HEK293 (cell line): ENCODE measurements around the gene NLGN2.

ENCODE experiments used
- CTCF ChIA-PET: fragments of 350-600 bp; formaldehyde crosslinking; extraction: SDS; loops from one replicate; lab custom pipeline; 2021; ENCODE audit warnings: antibody characterized with exemption; lab: Yijun Ruan, JAX
- POLR2A ChIA-PET: fragments of 300-600 bp; formaldehyde crosslinking; extraction: SDS; loops from one replicate; lab custom pipeline; 2020; ENCODE audit warnings: antibody characterized with exemption, inconsistent platforms; lab: Yijun Ruan, JAX
- H3K27ac ChIP-seq: fragments of 200-500 bp; sonication (Bioruptor generic); 2 replicates; pipeline ENCODE4 v1.5.1; 2014; ENCODE audit warnings: low read depth, low read length, control low read depth, inconsistent platforms; ENCODE audit errors: extremely low read depth
- H3K36me3 ChIP-seq, 2 experiments: fragments of 200-500 bp in 1 of 2; sonication (Bioruptor generic) in 1 of 2; 1 replicate in 1 of 2; 2 replicates in 1 of 2; pipeline ENCODE4 v1.5.1; 2014 to 2017; ENCODE audit warnings: inconsistent platforms in 2 of 2, low read length in 2 of 2; ENCODE audit not compliant: control insufficient read depth in 2 of 2, insufficient read depth in 1 of 2
- H3K4me1 ChIP-seq: fragments of 200-500 bp; sonication (Bioruptor generic); 2 replicates; pipeline ENCODE4 v1.5.1; 2014; ENCODE audit warnings: mild to moderate bottlenecking, low read length, inconsistent platforms; ENCODE audit not compliant: control insufficient read depth, insufficient read depth
- H3K4me3 ChIP-seq: 2 replicates; pipeline ENCODE4 v1.5.1; 2011; ENCODE audit warnings: low read depth, mild to moderate bottlenecking, control low read depth, low read length, moderate library complexity
- H3K9me3 ChIP-seq: fragments of 200-500 bp; sonication (Bioruptor generic); 2 replicates; pipeline ENCODE4 v1.5.1; 2014; ENCODE audit warnings: low read depth, low read length, inconsistent platforms; ENCODE audit not compliant: control insufficient read depth, insufficient read depth
- BCL11A ChIP-seq: fragments of 450-650 bp; formaldehyde crosslinking; IDR thresholded peaks from 2 replicates; pipeline ENCODE4 v1.5.1; 2016; ENCODE audit warnings: low read depth, missing biosample characterization, missing genetic modification characterization
- BCL11B ChIP-seq: fragments of 450-650 bp; formaldehyde crosslinking; IDR thresholded peaks from 2 replicates; pipeline ENCODE4 v1.5.1; 2016; ENCODE audit warnings: low read depth, missing biosample characterization, missing genetic modification characterization
- CTCF ChIP-seq: fragments of 450-650 bp; formaldehyde crosslinking; IDR thresholded peaks from 2 replicates; pipeline ENCODE4 v1.5.1; 2016; ENCODE audit warnings: missing biosample characterization, missing genetic modification characterization
- GLIS2 ChIP-seq: fragments of 450-650 bp; formaldehyde crosslinking; IDR thresholded peaks from 2 replicates; pipeline ENCODE4 v1.5.1; 2016; ENCODE audit warnings: missing biosample characterization, missing genetic modification characterization
- IKZF3 ChIP-seq: fragments of 450-650 bp; IDR thresholded peaks from 2 replicates; pipeline ENCODE4 v1.5.0; 2018; ENCODE audit warnings: missing biosample characterization, mild to moderate bottlenecking, missing genetic modification characterization, moderate library complexity
- INSM2 ChIP-seq: fragments of 450-650 bp; formaldehyde crosslinking; IDR thresholded peaks from 2 replicates; pipeline ENCODE4 v1.5.1; 2016; ENCODE audit warnings: missing biosample characterization, missing genetic modification characterization
- KLF10 ChIP-seq: fragments of 450-650 bp; IDR thresholded peaks from 2 replicates; pipeline ENCODE4 v1.5.1; 2018; ENCODE audit warnings: missing biosample characterization, mild to moderate bottlenecking, missing genetic modification characterization
- KLF17 ChIP-seq: fragments of 450-650 bp; formaldehyde crosslinking; IDR thresholded peaks from 2 replicates; pipeline ENCODE4 v1.5.1; 2016; ENCODE audit warnings: missing biosample characterization, missing genetic modification characterization
- KLF7 ChIP-seq: fragments of 450-650 bp; formaldehyde crosslinking; IDR thresholded peaks from 2 replicates; pipeline ENCODE4 v1.5.1; 2016; ENCODE audit warnings: missing biosample characterization, missing genetic modification characterization, borderline replicate concordance
- PRDM4 ChIP-seq: fragments of 450-650 bp; formaldehyde crosslinking; IDR thresholded peaks from 2 replicates; pipeline ENCODE4 v1.5.1; 2017; ENCODE audit warnings: missing biosample characterization, missing genetic modification characterization
- RBAK ChIP-seq: fragments of 450-650 bp; formaldehyde crosslinking; IDR thresholded peaks from 2 replicates; pipeline ENCODE4 v1.5.1; 2016; ENCODE audit warnings: missing biosample characterization, missing genetic modification characterization
- REST ChIP-seq: fragments of 450-650 bp; formaldehyde crosslinking; IDR thresholded peaks from 2 replicates; pipeline ENCODE4 v1.5.1; 2016; ENCODE audit warnings: missing biosample characterization, missing genetic modification characterization
- SP2 ChIP-seq: fragments of 450-650 bp; formaldehyde crosslinking; IDR thresholded peaks from 2 replicates; pipeline ENCODE4 v1.5.1; 2016; ENCODE audit warnings: missing biosample characterization, missing genetic modification characterization
- ZFHX2 ChIP-seq: fragments of 450-650 bp; formaldehyde crosslinking; conservative IDR thresholded peaks from 2 replicates; pipeline ENCODE4 v1.5.1; 2016; ENCODE audit warnings: missing biosample characterization, missing genetic modification characterization
- ZNF175 ChIP-seq: fragments of 450-650 bp; formaldehyde crosslinking; IDR thresholded peaks from 2 replicates; pipeline ENCODE4 v1.5.1; 2016; ENCODE audit warnings: missing biosample characterization, missing genetic modification characterization
- ZNF221 ChIP-seq: fragments of 450-650 bp; formaldehyde crosslinking; IDR thresholded peaks from 2 replicates; pipeline ENCODE4 v1.5.1; 2017; ENCODE audit warnings: missing biosample characterization, missing genetic modification characterization, borderline replicate concordance
- ZNF426 ChIP-seq: fragments of 450-650 bp; formaldehyde crosslinking; IDR thresholded peaks from 2 replicates; pipeline ENCODE4 v1.5.1; 2017; ENCODE audit warnings: missing biosample characterization, missing genetic modification characterization, mild to moderate bottlenecking, inconsistent platforms, moderate library complexity
- ZNF514 ChIP-seq: fragments of 450-650 bp; formaldehyde crosslinking; IDR thresholded peaks from 2 replicates; pipeline ENCODE4 v1.5.1; 2016; ENCODE audit warnings: missing biosample characterization, missing genetic modification characterization
- ZNF549 ChIP-seq: fragments of 450-650 bp; IDR thresholded peaks from 2 replicates; pipeline ENCODE4 v1.5.1; 2018; ENCODE audit warnings: missing biosample characterization, missing genetic modification characterization, mild to moderate bottlenecking, inconsistent platforms, moderate library complexity
- ZNF623 ChIP-seq: fragments of 450-650 bp; formaldehyde crosslinking; IDR thresholded peaks from 2 replicates; pipeline ENCODE4 v1.5.1; 2016; ENCODE audit warnings: missing biosample characterization, missing genetic modification characterization
- ZNF639 ChIP-seq: fragments of 450-650 bp; formaldehyde crosslinking; IDR thresholded peaks from 2 replicates; pipeline ENCODE4 v1.5.1; 2016; ENCODE audit warnings: missing biosample characterization, missing genetic modification characterization
- ZNF785 ChIP-seq: fragments of 450-650 bp; formaldehyde crosslinking; IDR thresholded peaks from 2 replicates; pipeline ENCODE4 v1.5.1; 2016; ENCODE audit warnings: missing biosample characterization, missing genetic modification characterization
- ZNF791 ChIP-seq: fragments of 450-650 bp; formaldehyde crosslinking; IDR thresholded peaks from 2 replicates; pipeline ENCODE4 v1.5.1; 2016; ENCODE audit warnings: missing biosample characterization, missing genetic modification characterization
- ZNF843 ChIP-seq: fragments of 450-650 bp; formaldehyde crosslinking; IDR thresholded peaks from 2 replicates; pipeline ENCODE4 v1.5.1; 2016; ENCODE audit warnings: missing biosample characterization, missing genetic modification characterization

The NLGN2 gene

GRCh38 chr17:7394452-7395191, 13.0 kb upstream of the NLGN2 start, which contains the start of gene PLSCR3 (continued):
- TF ChIP-seq REST (tag by site-specific recombination), result no peak
- peak; percentile 55; the same call in 1 of the 2 replicates for TF ChIP-seq KLF17 (tag by site-specific recombination)
- no peak for TF ChIP-seq ZNF639 (tag by site-specific recombination)
- no peak for TF ChIP-seq ZNF221 (tag by site-specific recombination)
- peak; percentile 56; the same call in 1 of the 2 replicates for TF ChIP-seq KLF10
- TF ChIP-seq PRDM4 (tag by site-specific recombination), result peak; percentile 72
- peak; percentile 93 for TF ChIP-seq GLIS2
- TF ChIP-seq RBAK (tag by site-specific recombination), result no peak
- TF ChIP-seq SP2, result peak; percentile 79
- TF ChIP-seq CTCF (tag by site-specific recombination), result peak; percentile 70
- TF ChIP-seq ZNF175 (tag by site-specific recombination), result no peak
- no peak for TF ChIP-seq ZNF549 (tag by site-specific recombination)
- no peak for TF ChIP-seq KLF7 (tag by site-specific recombination)
- TF ChIP-seq ZFHX2 (tag by site-specific recombination), result 0 out of 2 replicates have a peak, but pooled peaks have one; percentile 40
- peak; percentile 62; the same call in 1 of the 2 replicates for TF ChIP-seq IKZF3 (tag by site-specific recombination)

GRCh38 chr17:7396147-7396546, 11.5 kb upstream of the NLGN2 start:
- POLR2A ChIA-PET, result interaction anchor here (0.9 to 3.4 kb wide), 2 partner anchors 7 to 164 kb away, joined by 3 to 67 read pairs; partner anchors contain the start of gene TMEM256
- Histone ChIP-seq H3K9me3 (no peaks in the 10 kb centered on the region), H3K27ac (no peak overlapping the region), H3K4me1 (peaks cover 3% of the 10 kb centered on the region), H3K36me3 (peaks cover 0 to 14% of the 10 kb centered on the region in 2 experiments; a peak in 2 of 3 replicates), H3K4me3 (no peak overlapping the region)
- CTCF ChIA-PET, result interaction anchor here (0.7 to 1.3 kb wide), 3 partner anchors 41 to 145 kb away, joined by 3 to 6 read pairs (median 4); partner anchors contain the start of gene CHRNB1
- TF ChIP-seq ZNF514 (no peak), ZNF623 (tag by site-specific recombination) (peak; percentile 42; the same call in 1 of the 2 replicates), BCL11B (tag by site-specific recombination) (no peak), ZNF843 (tag by site-specific recombination) (no peak), ZNF785 (no peak), INSM2 (tag by site-specific recombination) (no peak), ZNF791 (tag by site-specific recombination) (no peak), ZNF426 (tag by site-specific recombination) (no peak), BCL11A (tag by site-specific recombination) (0 out of 2 replicates have a peak, but pooled peaks have one; percentile 13)
